ENCODE results near the gene SENP8.

The SENP8 gene

GRCh38 chr15:72113347-72114031, 4.7 kb upstream of the SENP8 start:
- DNase-seq = no peak

- DNase-seq = peak in 1 of 2 donors; percentile 3
Observed at GRCh38 chr15:72116731-72117485, 1.3 kb upstream of the SENP8 start.

- peak; percentile 59 to 66 for DNase-seq
Observed at GRCh38 chr15:72117486-72118016, 652 bp upstream of the SENP8 start.

DNA sequence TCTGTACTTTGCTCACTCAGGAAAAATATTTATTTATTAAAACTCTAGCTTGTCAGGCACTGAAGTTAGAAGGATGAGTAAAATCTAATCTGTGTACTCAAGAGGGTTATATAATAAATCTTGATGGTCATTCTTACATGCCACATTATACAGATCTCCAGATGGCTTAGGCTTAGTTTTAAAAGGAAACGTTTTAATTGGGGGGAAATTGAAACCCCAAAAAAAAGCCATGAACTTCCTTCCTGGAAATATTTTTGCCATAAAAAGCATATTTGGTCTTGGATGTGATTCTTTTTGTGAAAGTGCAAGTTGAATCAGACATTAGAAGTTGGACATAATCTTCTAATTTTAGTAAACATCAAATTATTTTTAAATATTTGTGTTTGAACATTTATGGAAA, 6.0 kb downstream of the SENP8 start:
- no peak for DNase-seq

DNA sequence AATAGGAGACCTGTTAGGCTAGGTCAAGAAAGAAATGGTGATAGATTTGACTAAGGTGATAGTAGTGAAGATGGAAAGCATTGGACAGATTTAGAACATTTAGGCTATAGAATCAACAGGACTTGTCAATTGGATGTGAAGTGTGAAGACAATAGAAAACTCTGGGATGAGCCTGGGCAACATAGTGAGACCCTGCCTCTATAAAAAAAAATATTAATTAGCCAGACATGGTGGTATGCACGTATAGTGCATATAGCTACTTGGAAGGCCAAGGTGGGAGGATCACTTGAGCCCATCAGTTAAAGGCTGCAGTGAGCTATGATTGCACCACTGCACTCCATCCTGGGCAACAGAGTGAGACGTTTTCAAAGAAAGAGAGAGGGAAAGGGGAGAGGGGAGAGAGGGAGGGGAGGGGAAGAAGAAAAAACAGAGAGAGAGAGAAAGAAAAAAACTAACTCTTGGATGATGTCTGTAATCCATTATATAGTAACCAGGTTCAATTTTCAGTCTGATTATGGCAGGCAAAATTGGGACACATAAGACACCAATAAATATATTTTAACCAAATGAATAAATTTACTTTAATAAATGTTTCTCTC, 9.6 kb downstream of the SENP8 start:
- no peak for DNase-seq

DNA sequence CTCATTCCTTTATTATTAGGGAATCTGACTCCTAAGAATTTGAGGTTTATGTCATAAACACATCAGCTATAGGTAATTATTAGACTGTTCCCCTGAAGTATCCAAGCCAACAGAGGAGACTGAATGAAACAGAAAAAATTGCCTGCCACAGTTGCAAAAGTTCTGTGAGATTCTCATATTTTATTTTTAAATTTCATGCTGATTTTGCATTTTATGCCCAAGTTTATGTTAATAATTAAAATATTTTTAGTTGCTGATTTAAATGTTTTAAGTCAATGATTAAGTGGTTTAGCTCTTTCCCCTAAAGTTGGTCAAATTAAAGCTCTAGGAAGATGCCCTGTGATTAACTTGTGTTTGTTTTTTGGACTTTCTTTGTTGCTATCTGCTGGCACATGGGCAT, 10.2 kb downstream of the SENP8 start:
- no peak for DNase-seq

- no peak for DNase-seq
Observed at GRCh38 chr15:72130272-72130671, 12.1 kb downstream of the SENP8 start.

GRCh38 chr15:72131922-72132321, 13.7 kb downstream of the SENP8 start:
- no peak for DNase-seq

- no peak for DNase-seq
Observed at GRCh38 chr15:72133211-72133610, 15.0 kb downstream of the SENP8 start.

DNA sequence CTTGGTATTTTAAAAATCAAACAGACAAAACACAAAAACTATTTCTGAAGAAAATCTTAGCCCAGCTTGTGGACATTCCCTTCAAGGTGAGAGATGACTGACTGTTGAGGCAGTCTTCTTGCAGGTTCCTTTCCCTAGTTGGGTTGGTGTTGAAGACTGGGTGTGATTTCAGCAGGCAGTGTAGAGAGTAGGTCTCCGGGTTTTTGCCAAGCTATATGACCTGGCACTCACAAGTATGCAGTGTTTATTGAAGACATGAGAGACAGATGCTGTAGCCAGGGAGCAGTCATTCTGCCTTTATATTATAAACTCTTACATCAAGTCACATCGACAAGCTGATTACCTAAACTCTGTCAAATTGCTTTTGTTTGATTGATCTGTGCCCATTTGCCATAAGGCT, 17.5 kb downstream of the SENP8 start:
- DNase-seq = no peak

DNA sequence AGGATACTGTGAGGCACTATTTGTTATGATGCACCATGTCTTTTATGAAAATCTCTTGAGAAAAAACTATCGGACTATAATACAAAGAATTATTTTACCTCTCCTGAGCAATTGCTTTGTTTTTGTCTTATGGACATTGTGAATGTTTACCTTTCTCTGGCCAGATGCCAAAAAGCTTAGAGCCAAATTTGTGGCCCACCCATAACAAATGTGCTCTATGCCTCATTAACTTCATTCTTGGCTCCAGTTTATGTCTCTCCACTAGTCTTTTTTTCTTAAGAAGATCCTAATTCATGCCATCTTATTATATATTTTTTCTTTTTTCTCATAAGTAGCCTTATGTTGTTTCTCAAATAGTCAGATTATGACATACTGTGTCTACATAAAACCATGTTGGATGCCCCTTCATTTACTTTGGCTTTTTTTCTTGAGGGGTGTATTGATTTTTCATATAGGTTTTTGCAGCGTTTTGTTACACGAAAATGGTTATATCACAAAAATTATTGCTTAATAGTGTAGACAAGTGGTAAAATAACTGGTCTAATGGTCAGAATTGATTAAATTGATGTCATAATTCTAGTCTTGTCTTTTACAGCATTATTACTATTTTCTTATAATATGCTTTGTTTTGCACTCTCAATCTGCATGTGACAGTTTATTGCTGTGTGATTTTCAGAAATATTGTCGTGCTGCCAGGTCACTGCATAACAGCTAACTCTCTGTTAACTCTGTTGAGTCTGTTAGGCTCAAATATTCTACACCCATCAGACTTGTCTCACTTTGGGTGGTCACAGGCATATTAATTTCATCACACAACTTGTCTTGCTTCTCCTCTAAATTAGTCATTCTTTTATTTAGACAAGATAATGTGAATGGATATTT, 18.2 kb downstream of the SENP8 start:
- no peak for DNase-seq

DNA sequence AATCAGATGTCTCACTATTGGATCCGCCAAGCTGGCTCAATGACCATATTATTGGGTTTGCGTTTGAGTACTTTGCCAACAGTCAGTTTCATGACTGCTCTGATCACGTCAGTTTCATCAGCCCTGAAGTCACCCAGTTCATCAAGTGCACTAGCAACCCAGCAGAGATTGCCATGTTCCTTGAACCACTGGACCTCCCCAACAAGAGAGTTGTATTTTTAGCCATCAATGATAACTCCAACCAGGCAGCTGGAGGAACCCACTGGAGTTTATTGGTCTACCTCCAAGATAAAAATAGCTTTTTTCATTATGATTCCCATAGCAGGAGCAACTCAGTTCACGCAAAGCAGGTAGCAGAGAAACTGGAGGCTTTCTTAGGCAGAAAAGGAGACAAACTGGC, 21.5 kb downstream of the SENP8 start:
- DNase-seq = no peak

DNA sequence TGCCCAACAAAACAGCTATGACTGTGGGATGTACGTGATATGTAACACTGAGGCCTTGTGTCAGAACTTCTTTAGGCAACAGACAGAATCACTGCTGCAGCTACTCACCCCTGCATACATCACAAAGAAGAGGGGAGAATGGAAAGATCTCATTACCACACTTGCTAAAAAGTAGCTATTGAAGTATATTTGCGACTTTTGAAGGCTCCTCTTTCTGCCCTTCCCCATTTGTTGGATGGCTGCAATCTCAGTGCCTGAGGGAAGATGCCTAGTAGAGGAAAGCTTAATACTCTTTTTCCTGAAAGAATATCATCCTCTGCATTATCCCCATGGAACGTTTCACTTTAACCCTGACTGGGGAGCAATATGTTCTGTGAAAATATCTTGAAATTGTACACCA, 21.9 kb downstream of the SENP8 start:
- no peak for DNase-seq

GRCh38 chr15:72141171-72142084, 23.2 kb downstream of the SENP8 start:
- DNase-seq = no peak

- DNase-seq = no peak
Observed at GRCh38 chr15:72146221-72146620, 28.0 kb downstream of the SENP8 start.

DNA sequence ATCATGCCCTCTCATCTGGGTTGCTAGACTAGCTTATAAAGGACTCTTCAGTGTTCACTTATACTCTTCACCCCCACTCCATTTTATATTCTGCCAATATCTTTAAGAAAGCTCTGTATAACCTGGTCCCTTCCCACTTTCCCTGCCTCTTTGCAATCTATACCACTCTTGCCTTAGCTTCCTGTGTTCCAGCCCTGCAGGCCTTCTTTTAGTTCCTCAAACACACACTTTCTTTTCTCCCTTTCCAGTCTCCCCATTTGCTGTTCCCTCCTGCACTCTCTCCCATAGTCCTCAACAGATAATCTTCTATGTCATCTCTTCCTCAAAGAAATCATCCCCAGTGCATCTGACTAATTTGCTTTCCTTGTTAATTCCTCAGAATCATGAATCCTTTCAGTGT, 28.7 kb downstream of the SENP8 start:
- no peak for DNase-seq

GRCh38 chr15:72147418-72147817, 29.2 kb downstream of the SENP8 start:
- DNase-seq = no peak

- DNase-seq = no peak
Observed at GRCh38 chr15:72153269-72154000, 35.2 kb downstream of the SENP8 start.

DNA sequence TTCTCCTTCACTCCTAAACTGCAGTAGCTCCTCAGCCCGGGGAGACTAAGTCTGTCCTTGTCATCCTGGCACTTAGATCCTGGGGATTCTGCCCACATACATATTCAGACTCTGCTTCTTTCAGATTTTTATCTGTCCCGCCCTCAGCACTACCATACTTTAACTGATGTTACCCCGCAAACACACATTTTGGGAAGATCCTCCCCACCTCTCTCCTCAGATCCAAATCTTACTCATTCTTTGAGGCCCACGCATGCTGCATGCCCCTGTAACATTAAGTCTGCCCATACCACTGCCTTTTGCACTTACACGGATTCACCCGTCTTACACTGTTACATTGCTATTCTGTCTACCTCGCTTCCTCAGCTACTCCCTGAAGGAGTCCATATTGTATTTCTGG, 36.1 kb downstream of the SENP8 start:
- no peak for DNase-seq

DNA sequence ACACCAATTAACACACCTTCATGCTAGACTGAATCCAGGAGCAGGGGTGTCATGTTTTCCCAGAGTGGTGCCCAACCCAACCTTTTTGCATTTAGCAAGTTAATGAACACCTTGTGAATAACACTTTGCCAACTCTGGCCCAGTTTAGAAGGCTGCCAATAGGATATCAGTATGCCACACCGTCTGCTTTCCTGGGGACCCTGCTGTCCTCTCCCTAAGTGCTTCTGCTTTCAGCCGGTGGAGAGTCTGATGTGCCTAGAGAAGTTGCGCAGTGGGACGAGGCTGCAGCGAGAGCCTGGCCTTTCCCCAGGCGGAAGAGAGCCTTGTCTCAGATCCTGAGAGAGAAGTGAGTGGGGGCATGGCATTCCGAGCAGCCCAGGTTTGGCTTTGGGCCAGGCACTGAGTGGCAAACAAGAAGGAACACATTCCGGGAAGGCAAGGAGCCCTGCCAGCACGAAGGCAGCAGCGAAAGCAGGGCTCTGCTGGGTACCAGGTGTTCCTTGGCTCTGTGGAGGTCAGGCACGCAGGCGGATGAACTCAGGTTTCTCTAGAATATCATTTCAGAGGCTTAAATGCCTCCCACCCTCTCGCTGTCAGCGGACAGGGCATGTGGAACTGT, 36.9 kb downstream of the SENP8 start:
- DNase-seq = no peak

All from stimulated activated CD4-positive, alpha-beta T cell treated with anti-CD3 and anti-CD28 coated beads, Interleukin-2, amount 100 ng/mL, for 48 hours (primary cell).